Upper lobe of left lung (tissue), 4 donors: Measurements from ENCODE around the gene EPS8.

Experiments
- EP300 ChIP-seq, 4 donors: sonication (generic); formaldehyde crosslinking; IDR thresholded peaks; one replicate each; pipeline ENCODE4 v1.5.1; 2017; ENCODE audit warnings: antibody characterized with exemption in 4 of 4, control low read depth in 2 of 4
- POLR2A ChIP-seq, 4 donors: fragments of 450-650 bp; IDR thresholded peaks; one replicate each; pipeline ENCODE4 v1.5.1; 2016 to 2017; ENCODE audit warnings: antibody characterized with exemption in 4 of 4, mild to moderate bottlenecking in 2 of 4
- POLR2AphosphoS5 ChIP-seq, 2 donors: sonication (generic); formaldehyde crosslinking; IDR thresholded peaks; one replicate each; pipeline ENCODE4 v1.5.1; 2017; ENCODE audit warnings: antibody characterized with exemption in 2 of 2
- TF ChIP-seq, protein P1 (sequence below), 6 experiments: fragments of 450-650 bp in 4 of 6; fragments of 200-600 bp in 2 of 6; sonication (generic) in 2 of 6; IDR thresholded peaks; one replicate each; pipeline ENCODE4 v1.5.1; 2016 to 2019; ENCODE audit warnings: antibody characterized with exemption in 6 of 6

GRCh38 chr12:15751741-15752140 lies 37.4 kb downstream of the EPS8 start:
- TF ChIP-seq, protein P1, sequence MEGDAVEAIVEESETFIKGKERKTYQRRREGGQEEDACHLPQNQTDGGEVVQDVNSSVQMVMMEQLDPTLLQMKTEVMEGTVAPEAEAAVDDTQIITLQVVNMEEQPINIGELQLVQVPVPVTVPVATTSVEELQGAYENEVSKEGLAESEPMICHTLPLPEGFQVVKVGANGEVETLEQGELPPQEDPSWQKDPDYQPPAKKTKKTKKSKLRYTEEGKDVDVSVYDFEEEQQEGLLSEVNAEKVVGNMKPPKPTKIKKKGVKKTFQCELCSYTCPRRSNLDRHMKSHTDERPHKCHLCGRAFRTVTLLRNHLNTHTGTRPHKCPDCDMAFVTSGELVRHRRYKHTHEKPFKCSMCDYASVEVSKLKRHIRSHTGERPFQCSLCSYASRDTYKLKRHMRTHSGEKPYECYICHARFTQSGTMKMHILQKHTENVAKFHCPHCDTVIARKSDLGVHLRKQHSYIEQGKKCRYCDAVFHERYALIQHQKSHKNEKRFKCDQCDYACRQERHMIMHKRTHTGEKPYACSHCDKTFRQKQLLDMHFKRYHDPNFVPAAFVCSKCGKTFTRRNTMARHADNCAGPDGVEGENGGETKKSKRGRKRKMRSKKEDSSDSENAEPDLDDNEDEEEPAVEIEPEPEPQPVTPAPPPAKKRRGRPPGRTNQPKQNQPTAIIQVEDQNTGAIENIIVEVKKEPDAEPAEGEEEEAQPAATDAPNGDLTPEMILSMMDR (IDR thresholded peaks at IDR 0.05), result no peak
- no peak for TF ChIP-seq POLR2AphosphoS5 (IDR thresholded peaks at IDR 0.05)
- TF ChIP-seq POLR2A (IDR thresholded peaks at IDR 0.05), result no peak
- TF ChIP-seq EP300 (IDR thresholded peaks at IDR 0.05), result no peak
